ENCODE results near the gene TRIM41. TPM values are rescaled to one million over a fixed set of nuclear protein-coding genes. Genes with fewer than 3 reads are reported as not detected.

Gene TRIM41
- total RNA-seq, 2 donors from 2014 or later: 15.2 to 20.4 TPM

GRCh38 chr5:181190711-181191525, 32.2 kb upstream of the TRIM41 start:
- peak; percentile 80 for DNase-seq (ENCODE audit: low spot score)
- intact Hi-C loops (cut with DNase I): loop anchor here in 1 of 2 donors (2.0 kb wide), 2 partner anchors 16 to 32 kb away; partner anchors contain the start of gene TRIM41

- intact Hi-C loops (cut with DNase I): loop anchor here in 1 of 2 donors (2.0 kb wide), 2 partner anchors 15 to 31 kb away; partner anchors contain the start of gene TRIM41
These were observed 31.4 kb upstream of the TRIM41 start for GRCh38 chr5:181191526-181192336.

GRCh38 chr5:181192337-181193046, 30.6 kb upstream of the TRIM41 start:
- intact Hi-C loops (cut with DNase I): no loop called here
- DNase-seq (ENCODE audit: low spot score): no peak

More at GRCh38 chr5:181191526-181192336, 31.4 kb upstream of the TRIM41 start:
- peak; percentile 98 for DNase-seq (ENCODE audit: low spot score)

- DNase-seq (ENCODE audit: low spot score): no peak
- intact Hi-C loops (cut with DNase I): no loop called here
These were observed 29.4 kb upstream of the TRIM41 start for GRCh38 chr5:181193656-181194055.

GRCh38 chr5:181194489-181195248, 28.4 kb upstream of the TRIM41 start:
- intact Hi-C loops (cut with DNase I): no loop called here
- DNase-seq (ENCODE audit: low spot score): no peak

- intact Hi-C loops (cut with DNase I): no loop called here
- DNase-seq (ENCODE audit: low spot score): peak; percentile 74
These were observed 27.8 kb upstream of the TRIM41 start for GRCh38 chr5:181195249-181195761.

- intact Hi-C loops (cut with DNase I): no loop called here
- peak; percentile 48 for DNase-seq (ENCODE audit: low spot score)
These were observed 25.6 kb upstream of the TRIM41 start for GRCh38 chr5:181197326-181197951.

GRCh38 chr5:181198106-181198685, 24.9 kb upstream of the TRIM41 start:
- intact Hi-C loops (cut with DNase I): no loop called here

GRCh38 chr5:181198905-181199519, 24.1 kb upstream of the TRIM41 start:
- no peak for DNase-seq (ENCODE audit: low spot score)
- intact Hi-C loops (cut with DNase I): no loop called here

More at GRCh38 chr5:181198106-181198685, 24.9 kb upstream of the TRIM41 start:
- no peak for DNase-seq (ENCODE audit: low spot score)

GRCh38 chr5:181199881-181200638, 23.0 kb upstream of the TRIM41 start:
- no peak for DNase-seq (ENCODE audit: low spot score)
- intact Hi-C loops (cut with DNase I): no loop called here

- intact Hi-C loops (cut with DNase I): no loop called here
- peak; percentile 40 for DNase-seq (ENCODE audit: low spot score)
These were observed 22.3 kb upstream of the TRIM41 start for GRCh38 chr5:181200816-181201215.

- intact Hi-C loops (cut with DNase I): no loop called here
- DNase-seq (ENCODE audit: low spot score): peak; percentile 76
These were observed 19.9 kb upstream of the TRIM41 start for GRCh38 chr5:181203093-181203711.

- intact Hi-C loops (cut with DNase I): no loop called here
- DNase-seq (ENCODE audit: low spot score): peak; percentile 81
These were observed 19.3 kb upstream of the TRIM41 start for GRCh38 chr5:181203777-181204112.

GRCh38 chr5:181204113-181204825, 18.8 kb upstream of the TRIM41 start:
- peak; percentile 72 for DNase-seq (ENCODE audit: low spot score)
- intact Hi-C loops (cut with DNase I): no loop called here

GRCh38 chr5:181204826-181205760, 18.0 kb upstream of the TRIM41 start, which contains the start of gene TRIM7:
TSS of gene TRIM7 (minus strand) at chr5:181205196. CDS start at chr5:181205110, 86 bp downstream.
- DNase-seq (ENCODE audit: low spot score): peak; percentile 85
- intact Hi-C loops (cut with DNase I): no loop called here
